Tibial artery (tissue), 4 donors: Measurements from ENCODE around the gene CDCA7L.
"Not testable (repeated sequence)": the region's sequence is repeated elsewhere in the genome, so short reads cannot be mapped to it uniquely, and the experiment has no call there.

Experiments used
- DNase-seq, 2 donors: peaks; one replicate each; pipeline ENCODE4 v3.0.0-alpha.2; 2019
- H3K27ac ChIP-seq, 2 donors: fragments of 200-600 bp; sonication (generic) in 1 of 2; 1 replicate in 1 of 2; 2 replicates in 1 of 2; pipeline ENCODE4 v1.5.1; 2018 to 2019; ENCODE audit warnings: mild to moderate bottlenecking in 1 of 2
- H3K27me3 ChIP-seq, 2 donors: fragments of 200-600 bp; sonication (generic) in 1 of 2; one replicate each; pipeline versions ENCODE4 v1.5.1 to v1.6.0; 2016 to 2019
- H3K36me3 ChIP-seq, 3 donors: fragments of 200-600 bp; sonication (generic) in 2 of 3; one replicate each; pipeline ENCODE4 v1.5.1; 2016 to 2019; ENCODE audit warnings: mild to moderate bottlenecking in 2 of 3
- H3K4me1 ChIP-seq, 4 donors: fragments of 200-600 bp; sonication (generic) in 2 of 4; 1 replicate in 3 of 4; 2 replicates in 1 of 4; pipeline ENCODE4 v1.5.1; 2016 to 2019
- H3K4me3 ChIP-seq, 2 donors: fragments of 200-600 bp; sonication (generic) in 1 of 2; 1 replicate in 1 of 2; 2 replicates in 1 of 2; pipeline ENCODE4 v1.5.1; 2018 to 2019; ENCODE audit warnings: mild to moderate bottlenecking in 2 of 2
- H3K9me3 ChIP-seq, 3 donors: fragments of 200-600 bp; sonication (generic) in 1 of 3; one replicate each; pipeline ENCODE4 v1.5.1; 2016 to 2019
- intact Hi-C: fragments of 100-400 bp; cut with DNase I; formaldehyde crosslinking; loops from one replicate; pipeline ENCODE4 v1.15.0; 2023; ENCODE audit warnings: low total_unique reads
- TF ChIP-seq, protein P1 (sequence below), 2 experiments: fragments of 200-600 bp in 1 of 2; fragments of 450-650 bp in 1 of 2; IDR thresholded peaks; one replicate each; pipeline ENCODE4 v1.5.1; 2017 to 2019; ENCODE audit warnings: antibody characterized with exemption in 2 of 2, mild to moderate bottlenecking in 1 of 2, moderate library complexity in 1 of 2

Gene CDCA7L

DNA sequence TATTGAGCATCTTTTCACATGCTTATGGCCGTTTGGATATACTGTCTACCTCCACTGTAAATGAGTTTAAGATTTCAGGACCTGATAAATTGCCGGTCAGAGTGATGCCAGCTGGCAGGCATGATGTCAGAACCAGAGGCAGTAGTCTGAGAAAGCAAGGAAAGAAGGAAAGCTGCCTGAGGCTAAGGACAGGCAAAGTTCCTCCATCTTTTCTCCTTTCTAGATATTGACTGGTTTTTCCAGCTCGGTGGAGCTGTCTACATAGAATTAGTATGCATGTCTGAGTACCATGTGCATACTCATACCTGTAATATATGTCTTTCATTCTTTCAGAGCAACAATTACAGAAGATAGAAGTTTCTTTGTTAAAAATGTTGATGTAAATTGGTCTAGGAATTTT is 52.3 kb downstream of the CDCA7L start:
- TF ChIP-seq, protein P1, sequence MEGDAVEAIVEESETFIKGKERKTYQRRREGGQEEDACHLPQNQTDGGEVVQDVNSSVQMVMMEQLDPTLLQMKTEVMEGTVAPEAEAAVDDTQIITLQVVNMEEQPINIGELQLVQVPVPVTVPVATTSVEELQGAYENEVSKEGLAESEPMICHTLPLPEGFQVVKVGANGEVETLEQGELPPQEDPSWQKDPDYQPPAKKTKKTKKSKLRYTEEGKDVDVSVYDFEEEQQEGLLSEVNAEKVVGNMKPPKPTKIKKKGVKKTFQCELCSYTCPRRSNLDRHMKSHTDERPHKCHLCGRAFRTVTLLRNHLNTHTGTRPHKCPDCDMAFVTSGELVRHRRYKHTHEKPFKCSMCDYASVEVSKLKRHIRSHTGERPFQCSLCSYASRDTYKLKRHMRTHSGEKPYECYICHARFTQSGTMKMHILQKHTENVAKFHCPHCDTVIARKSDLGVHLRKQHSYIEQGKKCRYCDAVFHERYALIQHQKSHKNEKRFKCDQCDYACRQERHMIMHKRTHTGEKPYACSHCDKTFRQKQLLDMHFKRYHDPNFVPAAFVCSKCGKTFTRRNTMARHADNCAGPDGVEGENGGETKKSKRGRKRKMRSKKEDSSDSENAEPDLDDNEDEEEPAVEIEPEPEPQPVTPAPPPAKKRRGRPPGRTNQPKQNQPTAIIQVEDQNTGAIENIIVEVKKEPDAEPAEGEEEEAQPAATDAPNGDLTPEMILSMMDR (IDR thresholded peaks at IDR 0.05) = no peak
- no peaks in the 10 kb centered on the region for H3K36me3 ChIP-seq
- H3K27me3 ChIP-seq = no peaks in the 10 kb centered on the region
- H3K27ac ChIP-seq = no peak overlapping the region
- H3K9me3 ChIP-seq = no peaks in the 10 kb centered on the region
- intact Hi-C loops = no loop called here
- DNase-seq = no peak
- no peak overlapping the region for H3K4me3 ChIP-seq
- no peaks in the 10 kb centered on the region for H3K4me1 ChIP-seq

DNA sequence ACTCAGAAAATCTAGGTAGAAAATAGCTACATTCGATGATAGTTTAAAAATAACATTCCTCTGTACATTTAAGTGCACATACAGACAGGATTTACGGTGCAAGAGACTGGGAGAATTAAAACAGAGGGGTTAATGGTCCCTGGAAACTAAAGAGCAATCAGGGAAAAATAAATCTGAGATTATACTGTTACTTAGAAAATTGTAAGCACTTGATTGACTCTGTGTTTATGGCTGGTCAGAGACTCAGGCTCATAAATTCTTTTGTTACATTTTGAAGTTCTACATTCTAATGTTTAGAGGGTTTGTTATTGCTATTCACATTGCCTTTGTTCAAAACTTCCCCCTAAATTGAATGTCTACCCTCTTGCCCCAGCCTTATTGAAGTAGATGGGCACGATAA is 54.4 kb downstream of the CDCA7L start:
- Histone ChIP-seq H3K27ac (no peak overlapping the region), H3K27me3 (no peaks in the 10 kb centered on the region), H3K4me1 (no peaks in the 10 kb centered on the region), H3K4me3 (no peak overlapping the region), H3K36me3 (no peaks in the 10 kb centered on the region), H3K9me3 (no peaks in the 10 kb centered on the region)
- TF ChIP-seq, protein P1 (IDR thresholded peaks at IDR 0.05) = no peak
- DNase-seq = no peak
- intact Hi-C loops = loop anchor here (2.0 kb wide), 1 partner anchor 16 kb away; no protein-coding TSS in a partner anchor

DNA sequence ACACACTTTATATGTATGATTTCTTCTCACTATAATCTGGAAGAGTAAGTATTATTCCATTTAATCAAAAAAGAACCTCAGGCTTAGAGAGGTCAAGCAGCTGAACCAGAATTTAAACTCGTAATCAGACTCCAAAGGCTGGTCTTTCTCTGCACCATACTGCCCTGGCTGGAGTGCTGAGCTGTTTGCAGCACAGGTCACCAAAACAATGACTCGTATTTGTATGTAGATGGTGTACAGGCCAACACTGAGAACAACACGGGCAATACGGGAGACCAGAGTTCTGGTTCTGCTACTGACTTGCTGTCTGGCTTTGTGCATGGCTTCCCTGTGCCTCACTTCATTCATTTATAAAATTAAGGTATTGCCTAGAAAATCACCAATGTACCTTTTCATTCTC is 57.9 kb downstream of the CDCA7L start:
- intact Hi-C loops = no loop called here
- no peaks in the 10 kb centered on the region for H3K9me3 ChIP-seq
- H3K36me3 ChIP-seq = no peaks in the 10 kb centered on the region
- H3K27ac ChIP-seq = no peak overlapping the region
- H3K4me3 ChIP-seq = no peak overlapping the region
- no peaks in the 10 kb centered on the region for H3K4me1 ChIP-seq
- H3K27me3 ChIP-seq = no peaks in the 10 kb centered on the region
- TF ChIP-seq, protein P1 (IDR thresholded peaks at IDR 0.05) = no peak
- DNase-seq = no peak

DNA sequence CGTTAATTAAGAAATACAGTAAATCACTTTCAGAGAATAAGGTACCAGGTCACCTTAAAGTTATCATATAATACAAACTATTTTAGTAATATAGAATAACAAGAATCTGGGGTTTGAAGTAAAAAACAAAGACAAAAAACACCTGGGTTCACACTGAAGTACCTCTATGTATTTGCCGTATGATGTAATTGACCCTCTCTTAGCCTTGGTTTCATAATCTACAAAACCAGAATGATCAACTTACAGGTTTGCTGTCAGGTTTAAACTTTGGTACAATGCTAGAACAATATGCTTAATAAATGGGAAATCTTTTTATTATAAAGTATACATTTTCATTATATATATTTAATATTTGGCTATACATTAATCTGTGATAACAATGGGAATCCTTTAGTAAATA is 58.3 kb downstream of the CDCA7L start:
- no peaks in the 10 kb centered on the region for H3K36me3 ChIP-seq
- TF ChIP-seq, protein P1 (IDR thresholded peaks at IDR 0.05) = no peak
- intact Hi-C loops = no loop called here
- no peaks in the 10 kb centered on the region for H3K27me3 ChIP-seq
- no peaks in the 10 kb centered on the region for H3K4me1 ChIP-seq
- H3K27ac ChIP-seq = no peak overlapping the region
- H3K9me3 ChIP-seq = no peaks in the 10 kb centered on the region
- DNase-seq = no peak
- H3K4me3 ChIP-seq = no peak overlapping the region

DNA sequence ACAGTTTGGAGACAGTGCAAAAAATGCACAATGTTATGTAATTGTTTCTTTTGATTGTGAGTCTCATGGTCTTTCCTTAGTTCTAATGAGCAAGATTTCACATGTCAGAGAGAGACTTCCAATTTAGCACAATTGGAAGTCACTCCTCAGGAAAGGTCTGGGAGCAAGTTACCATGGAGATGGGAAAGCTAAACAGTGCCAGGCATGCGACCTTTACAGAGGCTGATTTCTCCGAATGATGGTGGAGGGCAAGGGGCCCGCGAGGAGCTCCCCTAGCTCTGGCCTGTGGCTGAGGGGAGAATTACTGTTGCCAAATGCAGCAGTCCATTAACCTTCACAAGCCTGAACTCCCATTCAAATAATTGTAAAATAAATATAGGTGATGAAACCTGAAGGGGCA is 59.3 kb downstream of the CDCA7L start:
- TF ChIP-seq, protein P1 (IDR thresholded peaks at IDR 0.05) = no peak

DNA sequence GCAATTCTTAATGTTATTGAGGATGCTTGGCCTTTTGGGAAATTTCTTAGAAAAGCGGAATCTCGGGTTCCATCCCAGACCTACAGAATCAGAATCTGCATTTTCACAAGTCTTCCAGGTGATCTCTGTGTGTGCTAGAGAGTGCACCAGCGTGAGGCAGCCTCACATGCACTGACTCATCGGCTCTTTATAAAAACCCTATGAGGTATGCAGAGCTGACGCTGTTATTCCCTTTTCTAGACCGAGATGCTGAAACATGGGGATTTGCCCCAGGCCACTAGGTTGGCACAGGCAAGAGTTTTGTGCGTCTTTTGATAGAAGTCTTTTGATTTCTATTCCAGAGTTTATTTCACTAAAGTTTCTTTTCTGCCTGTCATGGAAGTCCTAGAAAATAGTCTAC is 61.2 kb downstream of the CDCA7L start:
- TF ChIP-seq, protein P1 (IDR thresholded peaks at IDR 0.05) = no peak
- no peak overlapping the region for H3K4me3 ChIP-seq
- intact Hi-C loops = no loop called here
- no peaks in the 10 kb centered on the region for H3K4me1 ChIP-seq
- H3K27ac ChIP-seq = no peak overlapping the region
- DNase-seq = no peak
- H3K9me3 ChIP-seq = no peaks in the 10 kb centered on the region
- no peaks in the 10 kb centered on the region for H3K36me3 ChIP-seq
- H3K27me3 ChIP-seq = no peaks in the 10 kb centered on the region

More for the DNA sequence above, 59.3 kb downstream of the CDCA7L start:
- intact Hi-C loops = no loop called here
- Histone ChIP-seq H3K36me3 (no peaks in the 10 kb centered on the region), H3K27me3 (no peaks in the 10 kb centered on the region), H3K9me3 (no peaks in the 10 kb centered on the region), H3K4me1 (no peaks in the 10 kb centered on the region), H3K27ac (no peak overlapping the region), H3K4me3 (no peak overlapping the region)
- DNase-seq = no peak

DNA sequence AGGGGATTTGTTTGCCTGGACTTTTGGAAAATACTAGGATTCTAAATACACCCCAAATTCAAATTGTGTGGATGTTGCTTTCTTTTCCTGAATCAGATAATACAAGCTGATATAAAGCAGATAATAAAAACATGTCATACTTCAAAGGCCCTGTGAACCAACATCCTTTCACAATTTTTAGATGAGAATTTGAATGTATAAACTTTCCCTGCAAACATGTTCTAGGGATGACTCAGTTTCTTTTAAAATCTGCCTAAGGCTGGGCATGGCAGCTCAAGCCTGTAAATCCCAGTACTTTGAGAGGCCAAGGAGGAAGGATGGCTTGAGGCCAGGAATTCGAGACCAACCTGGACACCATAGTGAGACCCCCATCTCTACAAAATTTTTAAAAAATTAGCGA is 62.2 kb downstream of the CDCA7L start:
- DNase-seq, H3K36me3 ChIP-seq, H3K27ac ChIP-seq, H3K27me3 ChIP-seq, H3K4me3 ChIP-seq, H3K9me3 ChIP-seq, H3K4me1 ChIP-seq, intact Hi-C loops: not testable (repeated sequence)
